GM08714 (cell line): ENCODE results near the gene KCNH2.
"Not testable (repeated sequence)": the region's sequence is repeated elsewhere in the genome, so short reads cannot be mapped to it uniquely, and the experiment has no call there.

Experiments used
- H3K4me3 ChIP-seq: fragments of 200-500 bp; sonication (Bioruptor generic); 2 replicates; pipeline ENCODE4 v1.5.1; 2014; ENCODE audit warnings: mild to moderate bottlenecking, low read length, inconsistent platforms
- ZNF274 ChIP-seq: IDR thresholded peaks from 2 replicates; pipeline ENCODE4 v1.6.1; 2012; ENCODE audit warnings: mild to moderate bottlenecking, low read depth, low read length

KCNH2 gene

GRCh38 chr7:150978126-150978789 lies at the start of gene KCNH2:
Gene KCNH2 (minus strand): TSS chr7:150978321. CDS start chr7:150977913, 408 bp downstream.
- H3K4me3 ChIP-seq = peak within 1 kb of the TSS; percentile 32; the same call in 1 of the 2 replicates
- TF ChIP-seq ZNF274 = no peak

GRCh38 chr7:151027728-151028130 lies 49.6 kb upstream of the KCNH2 start:
- H3K4me3 ChIP-seq = peak overlapping the region; percentile 65; the same call in 1 of the 2 replicates

DNA sequence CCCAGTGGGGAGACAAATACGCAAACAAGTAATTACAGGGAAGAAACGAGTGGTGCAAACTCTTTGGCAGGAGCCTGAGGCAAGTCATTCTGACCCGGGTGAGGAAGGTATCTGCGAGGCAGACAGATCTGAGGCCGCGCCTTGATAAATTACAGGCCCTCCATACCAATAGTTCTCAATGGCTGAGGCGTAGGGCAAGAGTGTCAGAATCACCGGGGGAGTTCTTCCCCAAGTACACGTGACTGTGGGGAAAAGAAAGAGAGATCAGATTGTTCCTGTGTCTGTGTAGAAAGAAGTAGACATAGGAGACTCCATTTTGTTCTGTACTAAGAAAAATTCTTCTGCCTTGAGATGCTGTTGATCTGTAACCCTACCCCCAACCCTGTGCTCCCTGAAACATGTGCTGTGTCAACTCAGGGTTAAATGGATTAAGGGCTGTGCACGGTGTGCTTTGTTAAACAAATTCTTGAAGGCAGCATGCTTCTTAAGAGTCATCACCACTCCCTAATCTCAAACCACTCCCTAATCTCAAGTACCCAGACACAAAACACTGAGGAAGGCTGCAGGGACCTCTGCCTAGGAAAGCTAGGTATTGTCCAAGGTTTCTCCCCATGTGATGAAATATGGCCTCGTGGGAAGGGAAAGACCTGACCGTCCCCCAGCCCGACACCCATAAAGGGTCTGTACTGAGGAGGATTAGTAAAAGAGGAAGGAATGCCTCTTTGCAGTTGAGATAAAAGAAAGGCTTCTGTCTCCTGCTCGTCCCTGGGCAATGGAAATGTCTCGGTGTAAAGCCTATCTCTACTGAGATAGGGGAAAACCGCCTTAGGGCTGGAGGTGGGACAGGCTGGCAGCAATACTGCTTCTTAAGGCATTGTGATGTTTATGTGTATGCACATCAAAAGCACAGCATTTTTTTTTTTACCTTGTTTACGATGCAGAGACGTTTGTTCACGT lies 48.9 kb upstream of the KCNH2 start:
- H3K4me3 ChIP-seq = not testable (repeated sequence)

GRCh38 chr7:151025924-151026671 lies 48.0 kb upstream of the KCNH2 start:
- H3K4me3 ChIP-seq = no peak overlapping the region
- no peak for TF ChIP-seq ZNF274

DNA sequence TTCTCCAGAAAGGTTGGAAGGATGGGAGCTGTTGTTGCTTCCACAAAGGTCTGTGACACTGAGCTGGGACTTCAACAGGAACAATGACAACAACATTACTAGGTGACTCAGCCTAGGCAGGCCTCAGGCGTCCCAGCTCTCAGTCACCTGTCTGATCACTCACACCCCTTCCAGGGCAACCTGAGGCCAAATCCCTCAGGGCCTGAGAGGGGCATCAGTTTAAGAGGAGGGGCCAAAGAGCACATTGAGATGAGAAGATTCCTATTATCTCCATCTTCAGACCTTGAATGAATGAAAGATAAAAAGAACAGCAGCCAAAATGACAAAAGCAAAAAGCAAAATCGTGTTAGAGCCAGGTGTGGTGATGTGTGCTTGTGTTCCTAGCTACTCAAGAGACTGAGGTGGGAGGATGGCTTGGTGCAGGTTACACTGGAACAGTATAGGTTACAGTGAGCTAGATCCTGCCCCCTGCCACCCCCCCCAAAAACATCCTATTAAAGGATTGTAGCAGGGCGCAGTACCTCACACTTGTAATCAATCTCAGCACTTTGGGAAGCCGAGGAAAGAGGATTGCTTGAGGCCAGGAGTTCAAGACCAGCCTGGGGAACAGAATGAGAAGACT lies 46.4 kb upstream of the KCNH2 start, which contains the start of gene ATG9B:
ATG9B (minus strand) TSS at position 60 of the 622 bp plus-strand sequence. CDS start 71 bp downstream, outside the sequence.
- H3K4me3 ChIP-seq = no peak within 1 kb of the TSS
- TF ChIP-seq ZNF274 = no peak

- no peak for TF ChIP-seq ZNF274
- no peak overlapping the region for H3K4me3 ChIP-seq
Observed at GRCh38 chr7:151023232-151023631, 45.1 kb upstream of the KCNH2 start.

DNA sequence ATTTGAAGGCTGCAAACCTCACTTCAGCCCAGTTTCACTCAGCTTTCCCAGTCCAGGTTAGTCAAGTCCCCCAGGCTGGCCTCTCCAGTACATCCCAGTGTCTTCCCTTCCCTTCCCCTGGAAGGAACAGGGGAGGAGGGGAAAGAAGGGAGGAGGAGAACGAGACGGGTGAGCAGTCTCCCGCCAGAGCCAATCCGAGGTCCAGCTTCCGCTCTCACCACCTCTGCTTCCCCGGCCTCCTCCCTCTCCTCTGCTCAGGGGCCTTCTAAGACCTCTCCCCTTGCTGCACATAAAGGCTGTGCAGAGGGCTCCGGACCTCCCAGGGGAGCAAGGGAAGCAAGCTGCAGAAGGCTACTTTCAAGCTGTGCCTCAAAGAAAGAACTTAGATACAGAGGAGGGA lies 42.1 kb upstream of the KCNH2 start:
- TF ChIP-seq ZNF274 = no peak
- no peak overlapping the region for H3K4me3 ChIP-seq

DNA sequence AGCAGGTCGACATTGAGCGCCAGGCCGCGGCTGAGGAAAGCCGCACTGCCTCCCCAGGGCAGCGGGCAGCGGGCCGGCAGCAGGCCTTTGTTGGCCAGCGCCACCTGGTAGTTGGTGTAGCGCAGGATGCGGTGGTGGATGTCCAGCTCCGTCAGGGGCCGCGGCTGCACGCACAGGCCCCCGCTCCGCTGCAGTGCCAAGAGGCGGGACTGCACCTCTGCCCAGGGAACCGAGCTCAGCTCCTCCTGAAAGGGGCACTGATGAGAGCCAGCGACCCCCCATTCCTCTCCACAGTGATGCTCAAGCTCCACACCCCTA lies 41.0 kb upstream of the KCNH2 start:
- no peak overlapping the region for H3K4me3 ChIP-seq
- TF ChIP-seq ZNF274 = no peak

- TF ChIP-seq ZNF274 = no peak
- no peak overlapping the region; the same call in 1 of the 2 replicates for H3K4me3 ChIP-seq
Observed at GRCh38 chr7:151018421-151019129, 40.5 kb upstream of the KCNH2 start.

DNA sequence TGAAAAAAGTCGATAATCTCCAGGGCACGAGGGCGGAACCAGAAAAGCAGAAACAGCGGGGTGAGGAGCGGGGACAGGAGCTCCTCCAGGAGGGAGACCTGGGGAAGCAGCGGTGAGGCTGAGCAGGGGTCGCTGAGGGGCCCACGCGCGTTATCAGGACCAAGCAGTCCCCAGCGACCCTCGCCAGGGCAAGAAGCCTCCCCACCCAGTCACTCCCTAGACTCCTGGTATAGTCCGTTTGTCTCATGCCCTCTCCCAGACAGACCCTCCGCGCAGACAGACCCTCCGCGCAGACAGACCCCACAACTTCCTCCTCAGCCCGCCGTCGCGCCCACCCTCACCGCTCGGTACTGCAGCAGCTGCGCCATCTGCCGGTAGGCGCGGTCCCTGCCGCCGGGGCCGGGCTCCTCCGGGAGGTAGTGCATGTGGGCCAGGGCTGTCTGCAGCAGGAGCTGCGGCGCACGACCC lies 39.9 kb upstream of the KCNH2 start:
- no peak overlapping the region for H3K4me3 ChIP-seq
- TF ChIP-seq ZNF274 = no peak

DNA sequence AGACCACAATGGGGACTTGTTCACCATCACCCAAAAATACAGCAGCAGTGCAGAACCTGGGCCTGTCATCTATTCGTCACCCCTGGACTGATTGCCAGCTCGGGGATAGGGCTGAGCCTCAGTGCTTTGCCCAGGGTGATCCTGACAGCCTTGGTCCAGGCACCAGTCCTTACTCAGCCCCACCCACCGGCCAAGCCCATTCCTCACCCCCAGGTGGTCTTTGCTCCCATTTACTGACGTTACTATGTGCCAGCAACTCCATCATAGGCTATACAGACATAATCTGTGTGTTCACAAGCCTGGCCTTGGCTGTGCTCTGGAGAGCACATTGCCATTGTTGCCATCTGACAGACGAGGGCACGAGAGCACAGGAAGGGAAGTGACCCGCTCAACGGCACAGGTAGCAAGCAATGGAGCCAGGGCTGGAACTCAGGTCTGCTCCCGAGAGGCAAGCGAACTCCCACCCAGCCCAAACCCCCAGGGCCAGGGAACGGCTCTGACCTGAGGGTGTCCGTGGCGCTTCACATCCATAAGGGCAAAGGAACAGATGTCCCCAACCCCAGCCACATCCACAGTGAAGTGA lies 39.3 kb upstream of the KCNH2 start:
- no peak overlapping the region for H3K4me3 ChIP-seq
- no peak for TF ChIP-seq ZNF274

- H3K4me3 ChIP-seq = no peak overlapping the region
- TF ChIP-seq ZNF274 = no peak
Observed at GRCh38 chr7:151016942-151017341, 38.8 kb upstream of the KCNH2 start.

- H3K4me3 ChIP-seq = no peak overlapping the region
- TF ChIP-seq ZNF274 = no peak
Observed at GRCh38 chr7:151016505-151016904, 38.4 kb upstream of the KCNH2 start.
